ENCODE data around the gene MAPK1. TPM values are rescaled to one million over a fixed set of nuclear protein-coding genes. Genes with fewer than 3 reads are reported as not detected.
"Not testable (repeated sequence)": the region's sequence is repeated elsewhere in the genome, so short reads cannot be mapped to it uniquely, and the experiment has no call there.

Gene MAPK1
- total and polyA plus RNA-seq, 11 donors = 8.0 to 140 (median 105) TPM

DNA sequence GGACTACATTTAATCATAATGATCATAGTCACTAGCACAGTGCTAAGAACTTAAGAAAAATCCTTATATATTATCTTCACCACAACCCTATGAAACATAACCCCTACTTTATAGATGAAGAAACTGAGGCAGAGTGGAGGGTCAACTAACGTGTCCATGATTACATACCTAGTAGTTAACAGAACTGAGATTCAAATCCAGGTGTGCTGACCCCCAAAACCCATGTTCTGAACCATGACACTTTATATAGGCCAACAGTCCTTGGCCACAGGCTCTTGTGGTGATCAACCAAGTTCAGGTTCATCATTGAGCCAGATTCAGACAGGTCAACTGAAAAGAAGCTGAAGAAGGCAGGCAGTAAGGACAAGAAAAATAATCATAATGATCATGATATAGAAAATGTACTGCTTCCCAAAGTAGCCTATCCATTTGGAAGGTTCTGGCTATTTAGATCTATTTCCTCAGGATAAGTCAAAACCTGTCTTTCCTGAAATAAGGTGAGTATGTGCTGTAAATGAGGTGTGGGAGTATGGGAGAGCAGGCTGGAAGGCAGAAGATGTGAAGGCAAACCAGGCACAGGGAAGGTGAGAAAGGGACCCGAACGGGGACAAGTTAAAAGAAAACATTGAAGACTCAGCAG lies 39.7 kb downstream of the MAPK1 start:
- intact Hi-C loops (cut with DNase I) = loop anchor here in 1 of 10 donors (5.0 kb wide), 1 partner anchor 40 kb away; the partner anchor contains the start of gene MAPK1
- DNase-seq (no peak), ATAC-seq (no peak)
- H3K27me3 ChIP-seq = no peaks in the 10 kb centered on the region
- peaks cover 0 to 6% (median 0%) of the 10 kb centered on the region in 9 donors for H3K36me3 ChIP-seq
- 88 to 94% (median 92%) methylated on average over 3 of the region's 3 CpGs for WGBS, 4 donors
- H3K4me3 ChIP-seq = no peak overlapping the region
- peaks cover 5 to 79% (median 54%) of the 10 kb centered on the region in 12 donors for H3K4me1 ChIP-seq
- no peak for TF ChIP-seq POLR2A (IDR thresholded peaks at IDR 0.05)
- TF ChIP-seq, protein P1, sequence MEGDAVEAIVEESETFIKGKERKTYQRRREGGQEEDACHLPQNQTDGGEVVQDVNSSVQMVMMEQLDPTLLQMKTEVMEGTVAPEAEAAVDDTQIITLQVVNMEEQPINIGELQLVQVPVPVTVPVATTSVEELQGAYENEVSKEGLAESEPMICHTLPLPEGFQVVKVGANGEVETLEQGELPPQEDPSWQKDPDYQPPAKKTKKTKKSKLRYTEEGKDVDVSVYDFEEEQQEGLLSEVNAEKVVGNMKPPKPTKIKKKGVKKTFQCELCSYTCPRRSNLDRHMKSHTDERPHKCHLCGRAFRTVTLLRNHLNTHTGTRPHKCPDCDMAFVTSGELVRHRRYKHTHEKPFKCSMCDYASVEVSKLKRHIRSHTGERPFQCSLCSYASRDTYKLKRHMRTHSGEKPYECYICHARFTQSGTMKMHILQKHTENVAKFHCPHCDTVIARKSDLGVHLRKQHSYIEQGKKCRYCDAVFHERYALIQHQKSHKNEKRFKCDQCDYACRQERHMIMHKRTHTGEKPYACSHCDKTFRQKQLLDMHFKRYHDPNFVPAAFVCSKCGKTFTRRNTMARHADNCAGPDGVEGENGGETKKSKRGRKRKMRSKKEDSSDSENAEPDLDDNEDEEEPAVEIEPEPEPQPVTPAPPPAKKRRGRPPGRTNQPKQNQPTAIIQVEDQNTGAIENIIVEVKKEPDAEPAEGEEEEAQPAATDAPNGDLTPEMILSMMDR (IDR thresholded peaks at IDR 0.05) = no peak
- no peak overlapping the region for H3K27ac ChIP-seq
- no peaks in the 10 kb centered on the region for H3K9me3 ChIP-seq

- no peak for TF ChIP-seq POLR2A (IDR thresholded peaks at IDR 0.05)
- TF ChIP-seq, protein P1 (IDR thresholded peaks at IDR 0.05) = no peak
- Histone ChIP-seq H3K27me3 (no peaks in the 10 kb centered on the region), H3K9me3 (no peaks in the 10 kb centered on the region), H3K4me1 (peaks cover 0 to 74% (median 43%) of the 10 kb centered on the region in 12 donors), H3K4me3 (no peak overlapping the region), H3K36me3 (no peaks in the 10 kb centered on the region), H3K27ac (no peak overlapping the region)
- intact Hi-C loops (cut with DNase I) = loop anchor here in 1 of 10 donors (5.0 kb wide), 1 partner anchor 41 kb away; the partner anchor contains the start of gene MAPK1
- DNase-seq (no peak), ATAC-seq (no peak)
- 86 to 97% (median 93%) methylated on average over 7 of the region's 7 CpGs for WGBS, 4 donors
Observed at GRCh38 chr22:21826204-21826603, 41.2 kb downstream of the MAPK1 start.

DNA sequence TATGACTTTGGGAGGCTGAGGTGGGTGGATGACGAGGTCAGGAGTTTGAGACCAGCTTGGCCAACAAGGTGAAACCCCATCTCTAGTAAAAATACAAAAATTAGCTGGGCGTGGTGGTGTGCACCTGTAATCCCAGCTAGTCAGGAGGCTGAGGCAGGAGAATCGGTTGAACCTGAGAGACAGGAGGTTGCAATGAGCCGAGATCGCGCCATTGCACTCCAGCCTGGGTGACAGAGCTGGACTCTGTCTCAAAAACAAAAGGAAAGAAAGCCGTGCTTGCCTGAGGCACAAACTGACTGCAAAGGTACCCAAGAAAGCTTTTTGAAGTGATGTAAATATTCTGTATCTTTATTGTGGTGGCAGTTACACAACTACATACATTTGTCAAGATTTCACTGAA lies 42.5 kb downstream of the MAPK1 start:
- not testable (repeated sequence) for H3K4me3 ChIP-seq, H3K9me3 ChIP-seq, H3K36me3 ChIP-seq, ATAC-seq, H3K27me3 ChIP-seq, H3K27ac ChIP-seq, DNase-seq
- 96 to 97% (median 97%) methylated on average over 7 of the region's 7 CpGs for WGBS, 4 donors
- H3K4me1 ChIP-seq = peaks cover 0 to 69% (median 39%) of the 10 kb centered on the region in 12 donors
- intact Hi-C loops (cut with DNase I) = loop anchor here in 1 of 10 donors (5.0 kb wide), 1 partner anchor 42 kb away; the partner anchor contains the start of gene MAPK1

GRCh38 chr22:21824445-21824912 lies 43.0 kb downstream of the MAPK1 start:
- Histone ChIP-seq H3K27me3 (no peaks in the 10 kb centered on the region), H3K4me1 (peaks cover 1 to 70% (median 41%) of the 10 kb centered on the region in 12 donors), H3K9me3 (no peaks in the 10 kb centered on the region), H3K36me3 (no peaks in the 10 kb centered on the region), H3K4me3 (no peak overlapping the region), H3K27ac (peak overlapping the region in 1 of 12 donors; percentile 50)
- intact Hi-C loops (cut with DNase I) = no loop called here
- ATAC-seq = no peak
- no peak for TF ChIP-seq POLR2A (IDR thresholded peaks at IDR 0.05)
- TF ChIP-seq, protein P1 (IDR thresholded peaks at IDR 0.05) = no peak
- WGBS, 4 donors = 81 to 93% (median 86%) methylated on average over 1 of the region's 1 CpG
- no peak for DNase-seq

Data from heart left ventricle (tissue), 16 donors.